Measurements from ENCODE around the gene TBCE.
"Not testable (repeated sequence)": the region's sequence is repeated elsewhere in the genome, so short reads cannot be mapped to it uniquely, and the experiment has no call there.

- TF ChIP-seq CTCF, POLR2A (IDR thresholded peaks at IDR 0.05): not testable (repeated sequence)
These were observed 102.7 kb downstream of the TBCE start for GRCh38 chr1:235469897-235470296.
